ENCODE measurements around the gene PCDH9.

DNA sequence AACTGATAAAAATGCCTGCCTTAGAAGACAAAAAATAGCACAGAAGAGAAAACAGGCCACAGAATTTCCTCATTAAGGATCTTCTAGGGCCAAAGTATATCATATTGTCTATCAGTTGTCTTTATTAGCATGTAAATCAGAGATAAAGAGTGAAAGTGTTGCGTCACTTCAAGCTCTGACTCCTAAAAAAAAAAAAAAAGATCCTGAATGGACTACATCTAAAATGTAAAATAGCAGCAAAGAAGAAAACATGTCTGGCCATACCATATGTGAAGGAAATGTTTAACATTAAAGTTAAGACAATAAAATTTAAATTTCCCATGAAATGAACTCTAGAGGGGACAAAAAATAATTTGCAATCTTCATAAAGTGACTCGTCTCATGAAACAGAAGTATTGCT, 237.4 kb downstream of the PCDH9 start:
- TF ChIP-seq, protein P1, sequence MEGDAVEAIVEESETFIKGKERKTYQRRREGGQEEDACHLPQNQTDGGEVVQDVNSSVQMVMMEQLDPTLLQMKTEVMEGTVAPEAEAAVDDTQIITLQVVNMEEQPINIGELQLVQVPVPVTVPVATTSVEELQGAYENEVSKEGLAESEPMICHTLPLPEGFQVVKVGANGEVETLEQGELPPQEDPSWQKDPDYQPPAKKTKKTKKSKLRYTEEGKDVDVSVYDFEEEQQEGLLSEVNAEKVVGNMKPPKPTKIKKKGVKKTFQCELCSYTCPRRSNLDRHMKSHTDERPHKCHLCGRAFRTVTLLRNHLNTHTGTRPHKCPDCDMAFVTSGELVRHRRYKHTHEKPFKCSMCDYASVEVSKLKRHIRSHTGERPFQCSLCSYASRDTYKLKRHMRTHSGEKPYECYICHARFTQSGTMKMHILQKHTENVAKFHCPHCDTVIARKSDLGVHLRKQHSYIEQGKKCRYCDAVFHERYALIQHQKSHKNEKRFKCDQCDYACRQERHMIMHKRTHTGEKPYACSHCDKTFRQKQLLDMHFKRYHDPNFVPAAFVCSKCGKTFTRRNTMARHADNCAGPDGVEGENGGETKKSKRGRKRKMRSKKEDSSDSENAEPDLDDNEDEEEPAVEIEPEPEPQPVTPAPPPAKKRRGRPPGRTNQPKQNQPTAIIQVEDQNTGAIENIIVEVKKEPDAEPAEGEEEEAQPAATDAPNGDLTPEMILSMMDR (IDR thresholded peaks at IDR 0.05; ENCODE audit: low read depth, low read length) = no peak
- no peak for TF ChIP-seq POLR2A (IDR thresholded peaks at IDR 0.05; ENCODE audit: extremely low read depth, insufficient read length)
- TF ChIP-seq MYC (IDR thresholded peaks at IDR 0.05; ENCODE audit: low read depth, low read length) = no peak
- TF ChIP-seq, protein P2, sequence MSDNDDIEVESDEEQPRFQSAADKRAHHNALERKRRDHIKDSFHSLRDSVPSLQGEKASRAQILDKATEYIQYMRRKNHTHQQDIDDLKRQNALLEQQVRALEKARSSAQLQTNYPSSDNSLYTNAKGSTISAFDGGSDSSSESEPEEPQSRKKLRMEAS (IDR thresholded peaks at IDR 0.05; ENCODE audit: low read depth, low read length) = no peak
